Stimulated activated naive CD8-positive, alpha-beta T cell treated with anti-CD3 and anti-CD28 coated beads, Interleukin-15, Interleukin-2, amounts not matched to agents 100 U/mL and 50 U/mL, for 24 hours (primary cell): Measurements from ENCODE around the gene UBE2H.
"Not testable (repeated sequence)": the region's sequence is repeated elsewhere in the genome, so short reads cannot be mapped to it uniquely, and the experiment has no call there.

Experiments used
- ATAC-seq: fragments of 150-1000 bp; cut with Tn5 transposase; one replicate; pipeline ENCODE4 v1.10.0; 2021
- DNase-seq: peaks from one replicate; pipeline ENCODE4 v3.0.0; 2021

Gene UBE2H

DNA sequence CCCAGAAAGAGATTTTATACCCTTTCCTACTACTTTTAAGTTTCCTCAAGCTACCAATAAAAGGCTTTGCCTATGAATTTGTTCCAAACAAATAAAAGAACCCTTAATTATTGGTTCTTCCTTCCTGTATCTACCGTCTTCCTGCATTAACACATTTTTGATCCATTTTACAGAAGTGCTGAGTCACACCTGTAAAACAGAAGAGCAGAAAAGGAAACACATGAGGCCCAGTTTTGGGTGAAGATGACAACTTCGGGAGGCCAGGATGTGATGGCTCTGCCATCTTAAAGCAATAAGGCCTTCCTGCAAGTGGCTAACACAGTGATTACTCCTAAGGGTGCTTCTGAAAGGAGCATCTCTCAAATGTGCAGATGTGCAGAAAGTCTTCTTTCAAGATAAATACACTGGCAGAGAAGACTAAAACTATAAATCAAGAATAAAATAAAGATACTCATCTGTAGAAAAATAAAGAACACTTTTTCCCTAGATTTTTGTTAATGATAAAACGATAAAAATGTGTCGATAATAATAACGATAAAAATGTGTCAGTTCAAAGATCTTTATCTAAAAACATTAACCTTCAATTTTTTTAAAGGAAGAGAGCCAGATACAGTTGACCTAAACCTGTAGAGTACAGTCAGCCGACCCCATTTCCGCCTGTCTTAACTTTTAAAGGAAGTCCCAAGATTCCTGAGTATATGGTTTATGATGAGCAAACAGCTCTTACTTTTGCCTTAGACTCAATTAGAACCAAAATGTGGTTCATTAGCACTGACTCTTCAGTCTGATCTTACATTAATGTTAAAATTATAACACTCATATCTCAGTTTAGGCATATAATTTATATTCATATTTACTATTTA, 108.6 kb downstream of the UBE2H start:
- DNase-seq = no peak

DNA sequence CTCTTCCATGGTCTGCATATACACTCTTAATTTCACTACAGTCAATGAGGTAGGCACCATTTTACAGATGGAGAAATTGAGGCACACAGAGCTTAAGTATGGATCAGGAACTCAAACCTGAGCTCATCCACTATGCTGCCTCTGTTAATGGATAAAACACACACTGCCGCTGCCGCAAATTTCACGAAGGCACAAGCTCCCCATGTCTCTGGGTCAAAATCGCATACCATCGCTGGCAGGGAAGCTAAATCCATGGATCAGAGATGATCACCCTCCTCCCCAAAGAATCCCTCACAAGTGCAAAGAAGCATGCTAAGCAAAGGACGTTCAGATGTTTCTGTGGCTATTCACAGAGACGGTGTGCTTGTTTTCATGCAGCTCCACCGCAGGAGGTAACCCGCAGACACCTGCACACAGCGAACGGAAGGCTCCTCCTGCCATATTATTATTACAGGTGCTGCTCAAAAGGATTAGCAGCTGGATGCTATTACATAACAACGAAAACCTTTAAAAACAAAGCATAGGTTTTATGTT, 109.3 kb downstream of the UBE2H start:
- ATAC-seq (no peak), DNase-seq (no peak)

More for the DNA sequence above, 108.6 kb downstream of the UBE2H start:
- no peak for ATAC-seq

DNA sequence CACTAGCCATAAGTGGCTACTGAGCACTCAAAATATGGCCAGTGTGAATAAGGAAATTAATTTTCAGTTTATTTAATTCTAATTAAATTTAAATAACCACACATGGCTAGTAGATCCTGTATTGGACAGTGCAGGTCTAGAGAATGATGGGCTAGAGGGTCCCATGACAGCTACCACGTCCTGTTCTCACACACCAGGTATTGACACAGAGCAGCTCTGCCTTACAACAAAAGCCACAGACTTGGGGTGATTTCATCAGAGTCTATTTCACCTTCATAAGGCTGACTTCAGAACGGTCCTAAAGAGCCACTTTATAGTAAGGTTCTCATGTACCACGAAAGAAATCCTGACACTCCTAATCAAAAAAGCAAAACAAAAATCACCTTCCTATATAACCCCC, 111.3 kb downstream of the UBE2H start:
- DNase-seq (no peak), ATAC-seq (peak; percentile 69)

DNA sequence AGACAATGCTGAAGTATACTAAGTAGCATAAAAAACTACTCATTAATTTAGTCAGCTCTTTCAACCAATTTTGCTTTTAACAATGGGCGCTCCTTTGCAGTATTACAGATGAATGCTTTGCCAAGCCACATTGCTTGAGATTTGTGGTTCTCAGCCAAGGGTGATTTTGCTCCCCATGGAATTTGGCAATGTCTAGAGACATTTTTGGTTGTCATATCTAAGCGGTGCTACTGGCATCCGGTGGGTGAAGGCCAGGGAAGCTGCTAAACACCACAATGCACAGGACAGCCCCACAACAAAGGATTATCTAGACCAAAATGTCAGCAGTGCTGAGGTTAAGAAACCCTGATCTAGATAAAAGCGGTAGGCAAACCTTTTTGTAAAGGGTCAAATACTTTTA, 112.0 kb downstream of the UBE2H start:
- no peak for ATAC-seq
- no peak for DNase-seq

- DNase-seq (no peak), ATAC-seq (no peak)
Measured at GRCh38 chr7:129836983-129837382, 115.8 kb downstream of the UBE2H start.

GRCh38 chr7:129835569-129835968, 117.2 kb downstream of the UBE2H start:
- DNase-seq = no peak
- ATAC-seq = no peak

DNA sequence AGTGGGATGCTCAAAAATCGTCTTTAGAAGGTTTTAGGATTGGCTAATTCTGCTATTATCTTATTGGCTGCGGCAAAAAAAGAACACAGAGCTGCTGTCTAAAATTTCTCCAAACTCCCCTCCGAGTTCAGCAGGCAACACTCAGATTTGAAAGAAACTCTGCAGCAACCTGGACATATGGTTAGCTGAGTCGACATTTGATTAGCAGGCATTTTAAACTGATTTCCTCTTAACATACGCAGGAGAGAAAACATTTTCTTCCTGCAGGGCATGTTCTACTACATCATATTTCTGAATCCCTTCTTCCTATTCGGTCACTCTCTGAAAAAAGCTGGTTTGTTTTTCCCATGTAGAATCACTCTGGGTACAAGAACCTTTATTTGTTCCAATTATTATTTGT, 119.4 kb downstream of the UBE2H start:
- DNase-seq, ATAC-seq: not testable (repeated sequence)

- DNase-seq (no peak), ATAC-seq (no peak)
Measured at GRCh38 chr7:129832701-129833227, 120.0 kb downstream of the UBE2H start.

DNA sequence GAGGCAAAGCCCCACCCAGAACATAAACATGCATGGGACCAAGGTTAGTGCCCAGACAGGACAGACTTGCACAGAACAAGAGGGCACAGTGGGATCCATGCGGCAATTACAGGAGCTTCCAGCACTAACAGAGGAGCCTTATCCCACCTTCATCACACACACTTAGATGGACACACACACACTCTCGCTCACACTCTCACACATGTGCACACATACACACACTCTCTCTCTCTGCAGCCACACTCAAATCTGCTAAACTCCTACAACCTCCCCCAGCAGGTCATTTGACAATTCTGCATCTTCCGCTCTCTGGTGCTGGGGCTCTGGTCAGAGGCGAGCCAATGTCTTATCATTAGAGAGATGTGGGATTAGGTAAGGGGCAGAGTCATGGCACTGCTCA, 120.5 kb downstream of the UBE2H start:
- no peak for ATAC-seq
- no peak for DNase-seq

DNA sequence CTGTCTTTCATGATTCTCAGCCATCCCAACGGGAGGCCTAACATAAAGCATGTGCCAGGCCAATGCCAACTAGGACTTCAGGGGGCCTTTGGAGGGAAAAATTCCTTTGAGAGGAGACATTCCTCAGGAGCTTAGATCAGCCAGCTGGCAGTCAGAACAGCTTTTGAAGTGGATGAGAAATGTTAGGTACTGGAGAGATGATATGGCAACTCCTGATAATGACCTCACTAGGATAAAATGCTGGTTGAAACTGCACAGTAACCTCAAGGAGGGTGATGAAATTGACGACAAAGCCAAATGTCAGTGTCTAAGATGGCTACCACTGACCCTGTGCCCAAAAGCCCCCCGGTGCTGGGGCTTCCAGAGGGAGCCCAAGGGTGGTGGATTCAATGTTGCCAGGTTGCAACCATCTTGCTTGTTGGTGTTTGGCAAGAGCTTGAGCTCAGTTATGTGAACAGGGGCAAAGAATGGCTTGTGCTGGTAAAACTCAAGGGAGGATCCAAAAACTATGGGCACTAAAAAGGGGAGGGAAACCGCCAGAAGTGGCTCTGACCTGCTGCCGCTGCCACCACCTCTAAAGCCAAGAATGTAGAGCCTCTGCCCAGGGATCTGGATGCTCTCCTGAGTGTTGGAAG, 121.2 kb downstream of the UBE2H start:
- no peak for DNase-seq
- no peak for ATAC-seq

DNA sequence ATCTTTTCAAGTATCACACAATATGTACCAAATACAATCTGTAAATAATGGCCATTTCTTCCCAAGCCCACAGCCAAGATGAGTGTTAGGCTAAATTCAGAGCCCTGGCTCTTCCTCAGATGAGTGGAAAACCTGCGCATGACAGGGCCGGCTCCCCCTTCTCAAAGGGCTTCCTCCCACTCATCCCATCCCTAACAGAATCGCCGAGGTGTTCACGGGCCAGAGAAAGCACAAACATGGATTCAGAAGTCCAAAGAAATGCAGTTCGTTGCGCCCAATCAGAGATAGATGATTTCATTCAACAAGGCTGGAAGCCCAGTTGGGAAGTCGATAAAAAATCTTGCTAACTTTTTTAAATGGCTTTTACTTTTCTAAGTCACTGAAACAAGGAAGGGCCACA, 121.8 kb downstream of the UBE2H start:
- no peak for ATAC-seq
- DNase-seq = no peak

- ATAC-seq (no peak), DNase-seq (peak; percentile 60)
Measured at GRCh38 chr7:129829737-129830631, 122.8 kb downstream of the UBE2H start.

DNA sequence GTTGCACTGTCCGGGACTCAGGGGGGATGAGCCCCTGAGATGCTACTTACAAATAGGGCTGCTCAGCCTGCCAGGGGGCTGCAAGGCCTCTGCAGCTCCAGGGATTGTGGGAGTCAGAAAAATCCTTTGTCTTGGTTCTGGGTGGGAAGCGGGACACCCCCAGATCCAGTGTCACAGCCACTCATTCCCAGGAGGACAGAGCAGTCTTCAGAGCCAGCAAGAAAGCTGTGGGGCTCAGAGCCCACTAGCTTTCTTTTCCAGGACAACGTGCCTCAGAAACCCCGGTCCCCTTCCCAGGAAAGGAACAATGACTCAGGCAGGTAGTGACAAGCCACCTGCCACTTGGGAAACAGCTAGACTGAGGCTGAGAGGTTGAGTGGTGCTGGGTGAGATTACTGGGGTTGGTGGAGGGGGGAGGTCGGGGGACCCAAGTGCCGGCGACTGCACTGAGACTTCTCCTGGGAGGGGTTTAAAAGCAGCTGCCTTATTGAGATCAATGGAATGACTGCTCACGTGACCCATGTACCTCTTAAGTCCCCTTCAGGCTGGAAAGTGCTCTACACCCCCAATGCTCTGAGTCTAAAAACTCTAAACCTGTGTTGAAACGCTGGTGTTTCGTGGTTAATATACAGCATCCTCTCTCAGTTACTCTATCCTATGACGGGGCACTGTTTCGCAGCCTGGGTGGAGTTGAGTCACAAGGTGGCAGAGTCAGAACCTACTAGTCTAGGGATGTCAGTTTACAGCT, 123.6 kb downstream of the UBE2H start:
- ATAC-seq = peak; percentile 59
- DNase-seq = peak; percentile 23

- ATAC-seq = no peak
- no peak for DNase-seq
Measured at GRCh38 chr7:129828078-129828762, 124.5 kb downstream of the UBE2H start.

DNA sequence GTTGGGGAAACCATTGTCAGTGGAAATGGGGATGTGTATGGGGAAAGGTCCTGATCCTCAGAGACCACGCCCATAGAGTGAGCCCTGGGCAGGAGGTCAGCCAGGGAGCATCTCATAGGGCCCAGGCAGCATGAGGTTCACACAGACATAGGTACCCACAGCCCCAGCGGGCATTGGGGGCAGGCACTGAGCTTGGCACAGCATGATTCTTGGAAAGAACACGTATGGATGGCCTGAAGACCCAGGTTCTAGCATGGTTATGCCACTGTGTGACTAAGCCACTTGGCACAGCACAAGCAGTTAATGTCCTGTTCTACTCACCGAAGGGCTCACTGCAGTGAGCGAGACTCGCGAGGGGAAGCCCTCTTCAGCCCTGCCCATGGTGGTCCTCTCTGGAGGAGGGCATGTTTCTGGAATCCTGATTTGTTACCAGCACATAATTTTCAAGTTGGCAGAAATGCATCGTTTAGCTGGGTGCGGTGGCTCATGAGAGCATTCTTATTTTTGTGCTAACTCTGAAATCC, 125.2 kb downstream of the UBE2H start:
- no peak for DNase-seq
- ATAC-seq = no peak

DNA sequence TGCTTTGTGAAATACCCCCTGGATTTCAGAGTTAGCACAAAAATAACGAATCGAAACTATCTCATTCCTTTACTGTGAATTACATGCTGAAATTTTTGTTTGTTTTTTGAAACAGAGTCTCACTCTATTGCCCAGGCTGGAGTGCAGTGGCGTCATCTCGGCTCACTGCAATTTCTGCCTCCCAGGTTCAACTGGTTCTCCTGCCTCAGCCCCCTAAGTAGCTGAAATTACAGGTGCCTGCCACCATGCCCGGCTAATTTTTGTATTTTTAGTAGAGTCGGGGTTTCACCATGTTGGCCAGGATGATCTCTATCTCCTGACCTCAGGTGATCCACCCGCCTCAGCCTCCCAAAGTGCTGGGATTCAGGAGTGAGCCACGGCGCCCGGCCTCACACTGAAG, 125.9 kb downstream of the UBE2H start:
- DNase-seq, ATAC-seq: not testable (repeated sequence)

DNA sequence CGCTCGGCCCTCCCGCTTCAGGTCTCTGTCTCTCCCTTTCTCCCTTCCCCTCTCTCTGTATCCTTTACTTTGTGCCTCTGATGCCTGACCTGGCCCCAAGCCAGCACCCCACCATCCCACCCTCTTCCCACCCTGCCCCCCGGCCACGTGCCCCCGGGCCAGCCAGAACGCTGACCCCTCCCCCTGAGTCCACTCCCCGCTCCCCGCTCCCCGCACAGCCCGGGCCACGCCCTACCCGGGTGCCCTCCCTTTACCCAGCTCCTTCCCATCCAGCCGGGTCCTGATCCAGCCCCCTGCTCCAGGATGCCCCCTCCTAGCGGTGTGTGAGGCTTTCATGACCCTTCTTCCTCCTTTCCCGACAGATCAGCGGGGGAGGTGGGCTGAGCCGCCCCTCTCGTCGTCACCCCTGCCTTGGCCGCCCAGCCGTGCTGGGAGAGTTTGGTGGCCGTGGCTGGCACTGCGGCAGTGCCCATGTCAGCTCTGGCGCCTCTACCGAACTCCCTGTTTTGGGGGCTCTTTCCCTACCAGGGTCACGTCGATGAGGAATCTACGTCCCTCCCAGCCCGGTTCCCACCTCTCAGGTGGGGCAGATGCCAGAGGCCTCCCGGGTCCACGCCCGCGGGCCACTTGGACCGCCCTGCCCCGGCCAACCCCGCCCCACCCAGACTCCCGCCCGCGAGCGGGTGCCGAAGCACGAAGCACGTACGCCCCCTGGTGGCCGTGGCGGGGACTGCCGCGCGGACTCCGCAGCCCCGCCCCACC, 127.4 kb downstream of the UBE2H start:
- peak; percentile 96 for DNase-seq
- ATAC-seq = peak; percentile 80

GRCh38 chr7:129824291-129825208, 128.2 kb downstream of the UBE2H start:
- peak; percentile 41 for ATAC-seq
- peak; percentile 36 for DNase-seq

GRCh38 chr7:129823143-129823542, 129.6 kb downstream of the UBE2H start:
- ATAC-seq, DNase-seq: not testable (repeated sequence)
